Muscle layer of duodenum (tissue), 2 donors: ENCODE measurements around the gene RNF121.

ENCODE experiments used
- H3K27ac ChIP-seq: one replicate; pipeline ENCODE4 v1.7.0; 2013; ENCODE audit warnings: mild to moderate bottlenecking, low read length
- H3K27me3 ChIP-seq: one replicate; pipeline ENCODE4 v1.7.0; 2013; ENCODE audit warnings: low read depth, mild to moderate bottlenecking, control low read depth, low read length
- H3K36me3 ChIP-seq, 2 donors: one replicate each; pipeline ENCODE4 v1.7.0; 2013; ENCODE audit warnings: low read length in 2 of 2, control low read depth in 1 of 2, mild to moderate bottlenecking in 1 of 2; ENCODE audit not compliant: insufficient read depth in 2 of 2, control insufficient read depth in 1 of 2
- H3K4me1 ChIP-seq, 2 donors: one replicate each; pipeline ENCODE4 v1.7.0; 2013; ENCODE audit warnings: low read length in 2 of 2, mild to moderate bottlenecking in 2 of 2, control low read depth in 1 of 2, moderate library complexity in 1 of 2; ENCODE audit not compliant: insufficient read depth in 2 of 2, control insufficient read depth in 1 of 2
- H3K4me3 ChIP-seq, 2 donors: one replicate each; pipeline ENCODE4 v1.7.0; 2013; ENCODE audit warnings: low read length in 2 of 2, low read depth in 1 of 2, mild to moderate bottlenecking in 1 of 2
- H3K9me3 ChIP-seq, 2 donors: one replicate each; pipeline ENCODE4 v1.7.0; 2013; ENCODE audit warnings: low read length in 2 of 2, control low read depth in 1 of 2, mild to moderate bottlenecking in 1 of 2; ENCODE audit not compliant: control insufficient read depth in 1 of 2
- donor health status: healthy.

Gene RNF121

GRCh38 chr11:71937826-71938225 is 9.0 kb downstream of the RNF121 start:
- peaks cover 4% of the 10 kb centered on the region in 2 donors for H3K4me1 ChIP-seq
- no peak overlapping the region for H3K27ac ChIP-seq
- no peaks in the 10 kb centered on the region for H3K27me3 ChIP-seq
- H3K36me3 ChIP-seq: no peaks in the 10 kb centered on the region
- H3K4me3 ChIP-seq: no peak overlapping the region
- no peaks in the 10 kb centered on the region for H3K9me3 ChIP-seq

- Histone ChIP-seq H3K4me1 (peaks cover 4% of the 10 kb centered on the region in 2 donors), H3K36me3 (no peaks in the 10 kb centered on the region), H3K27ac (no peak overlapping the region), H3K9me3 (no peaks in the 10 kb centered on the region), H3K27me3 (no peaks in the 10 kb centered on the region), H3K4me3 (no peak overlapping the region)
Measured at GRCh38 chr11:71940561-71941219, 11.8 kb downstream of the RNF121 start.

- Histone ChIP-seq H3K9me3 (no peaks in the 10 kb centered on the region), H3K36me3 (no peaks in the 10 kb centered on the region), H3K27me3 (no peaks in the 10 kb centered on the region), H3K4me3 (no peak overlapping the region), H3K27ac (no peak overlapping the region), H3K4me1 (peaks cover 4 to 8% of the 10 kb centered on the region in 2 donors)
Measured at GRCh38 chr11:71946144-71946571, 17.3 kb downstream of the RNF121 start.

DNA sequence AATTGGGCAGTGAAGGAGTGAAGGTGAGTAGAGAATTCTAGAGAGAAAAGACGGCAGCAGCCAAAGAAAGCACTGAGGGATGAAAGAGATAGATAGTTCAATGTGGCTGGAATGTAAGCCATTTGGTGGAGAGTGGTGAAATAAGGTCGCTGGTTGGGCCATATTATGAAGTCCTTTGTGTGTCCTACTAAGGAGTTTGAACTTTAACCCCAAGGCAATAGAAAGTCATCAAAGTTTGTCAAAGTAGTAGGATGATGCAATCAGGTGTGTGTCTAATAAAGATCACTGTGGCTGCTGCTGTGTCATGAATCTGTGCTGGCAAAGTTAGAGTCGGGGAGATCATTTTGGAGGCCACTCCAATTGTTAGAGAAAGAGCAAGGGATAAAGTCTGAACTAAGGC is 18.7 kb downstream of the RNF121 start:
- H3K4me1 ChIP-seq: peaks cover 4 to 8% of the 10 kb centered on the region in 2 donors
- H3K27me3 ChIP-seq: no peaks in the 10 kb centered on the region
- H3K4me3 ChIP-seq: no peak overlapping the region
- no peaks in the 10 kb centered on the region for H3K9me3 ChIP-seq
- H3K36me3 ChIP-seq: no peaks in the 10 kb centered on the region
- H3K27ac ChIP-seq: no peak overlapping the region

DNA sequence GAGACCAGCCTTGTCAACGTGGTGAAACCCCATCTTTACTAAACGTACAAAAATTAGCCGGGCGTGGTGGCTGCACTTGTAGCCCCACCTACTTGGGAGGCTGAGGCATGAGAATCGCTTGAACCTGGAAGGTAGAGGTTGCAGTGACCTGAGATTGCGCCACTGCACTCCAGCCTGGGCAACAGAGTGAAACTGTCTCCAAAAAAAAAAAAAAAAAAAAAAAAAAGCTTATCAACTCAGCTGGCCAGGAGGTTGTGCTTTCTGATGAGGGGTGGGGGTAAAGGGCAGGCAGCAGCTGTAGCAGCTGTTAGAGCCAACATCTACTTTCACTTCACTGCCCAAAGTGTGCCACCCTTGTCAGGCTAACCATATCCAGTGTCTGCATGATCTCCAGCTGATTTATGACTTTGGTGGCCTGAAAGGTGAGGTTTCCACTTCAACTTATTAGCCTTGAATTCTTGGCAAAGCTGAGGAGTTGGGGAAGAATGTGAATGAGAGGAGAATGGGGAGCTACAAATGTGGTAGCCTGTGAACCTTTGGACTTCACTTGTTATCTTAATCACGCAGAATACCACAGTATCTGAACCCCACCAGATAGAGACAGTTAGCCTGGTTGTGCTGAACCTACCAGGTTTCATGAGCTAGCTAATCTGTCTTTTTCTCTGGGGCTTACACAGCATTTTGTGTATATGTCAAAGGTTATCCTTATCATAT is 19.6 kb downstream of the RNF121 start:
- Histone ChIP-seq H3K27me3 (no peaks in the 10 kb centered on the region), H3K27ac (no peak overlapping the region), H3K9me3 (no peaks in the 10 kb centered on the region), H3K4me1 (peaks cover 4 to 8% of the 10 kb centered on the region in 2 donors), H3K4me3 (no peak overlapping the region), H3K36me3 (no peaks in the 10 kb centered on the region)

GRCh38 chr11:71949034-71949433 is 20.2 kb downstream of the RNF121 start:
- Histone ChIP-seq H3K36me3 (no peaks in the 10 kb centered on the region), H3K4me3 (no peak overlapping the region), H3K27me3 (no peaks in the 10 kb centered on the region), H3K4me1 (peaks cover 4 to 8% of the 10 kb centered on the region in 2 donors), H3K27ac (no peak overlapping the region), H3K9me3 (no peaks in the 10 kb centered on the region)

GRCh38 chr11:71951741-71952310 is 23.0 kb downstream of the RNF121 start:
- Histone ChIP-seq H3K36me3 (no peaks in the 10 kb centered on the region), H3K4me3 (no peak overlapping the region)

GRCh38 chr11:71955898-71956456 is 27.1 kb downstream of the RNF121 start:
- Histone ChIP-seq H3K27me3 (no peaks in the 10 kb centered on the region), H3K4me3 (no peak overlapping the region), H3K9me3 (no peaks in the 10 kb centered on the region), H3K36me3 (peaks cover 6 to 13% of the 10 kb centered on the region in 2 donors), H3K27ac (no peak overlapping the region), H3K4me1 (no peaks in the 10 kb centered on the region)

More at GRCh38 chr11:71951741-71952310, 23.0 kb downstream of the RNF121 start:
- Histone ChIP-seq H3K27ac (no peak overlapping the region), H3K27me3 (no peaks in the 10 kb centered on the region), H3K4me1 (peaks cover 4 to 6% of the 10 kb centered on the region in 2 donors), H3K9me3 (no peaks in the 10 kb centered on the region)

- H3K27ac ChIP-seq: no peak overlapping the region
- peaks cover 7 to 31% of the 10 kb centered on the region in 2 donors for H3K36me3 ChIP-seq
Measured at GRCh38 chr11:71962428-71963038, 33.7 kb downstream of the RNF121 start.

GRCh38 chr11:71963468-71963867 is 34.6 kb downstream of the RNF121 start:
- no peak overlapping the region for H3K27ac ChIP-seq

More at GRCh38 chr11:71962428-71963038, 33.7 kb downstream of the RNF121 start:
- Histone ChIP-seq H3K4me3 (no peak overlapping the region), H3K27me3 (no peaks in the 10 kb centered on the region), H3K4me1 (peaks cover 0 to 5% of the 10 kb centered on the region in 2 donors), H3K9me3 (no peaks in the 10 kb centered on the region)

DNA sequence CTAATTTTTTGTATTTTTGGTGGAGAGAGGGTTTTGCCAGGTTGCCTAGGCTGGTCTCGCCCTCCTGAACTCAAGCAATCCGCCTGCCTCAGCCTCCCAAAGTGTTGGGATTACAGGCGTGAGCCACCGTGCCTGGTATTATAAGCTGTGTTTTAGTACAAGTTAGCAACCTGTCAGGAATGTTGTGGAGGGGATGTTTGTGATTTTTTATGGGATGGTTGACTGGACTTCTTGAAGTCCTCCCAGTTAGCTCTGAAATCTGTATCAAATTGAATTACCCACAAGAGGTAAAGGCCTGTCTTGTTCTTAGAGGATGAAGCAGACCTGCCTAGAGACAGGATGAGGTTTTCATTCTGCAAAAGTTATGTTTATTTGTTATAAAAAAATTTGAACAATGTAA is 35.8 kb downstream of the RNF121 start:
- Histone ChIP-seq H3K27me3 (no peaks in the 10 kb centered on the region), H3K9me3 (no peaks in the 10 kb centered on the region), H3K4me3 (no peak overlapping the region), H3K36me3 (peaks cover 11 to 31% of the 10 kb centered on the region in 2 donors), H3K4me1 (peaks cover 0 to 5% of the 10 kb centered on the region in 2 donors), H3K27ac (no peak overlapping the region)

More at GRCh38 chr11:71963468-71963867, 34.6 kb downstream of the RNF121 start:
- Histone ChIP-seq H3K27me3 (no peaks in the 10 kb centered on the region), H3K9me3 (no peaks in the 10 kb centered on the region), H3K36me3 (peaks cover 9 to 31% of the 10 kb centered on the region in 2 donors), H3K4me3 (no peak overlapping the region), H3K4me1 (peaks cover 0 to 5% of the 10 kb centered on the region in 2 donors)
